Loucy (cell line): ENCODE measurements around the gene ABCA10.

Experiments used
- CTCF ChIP-seq: fragments of 200-600 bp; sonication (generic); conservative IDR thresholded peaks from 2 replicates; pipeline ENCODE4 v1.5.1; 2014; ENCODE audit warnings: mild to moderate bottlenecking, antibody characterized with exemption, low read length
- EZH2phosphoT487 ChIP-seq: fragments of 200-600 bp; IDR thresholded peaks from 2 replicates; pipeline ENCODE4 v1.6.1; 2018; ENCODE audit warnings: antibody characterized with exemption, mild to moderate bottlenecking, moderate library complexity, borderline replicate concordance

GRCh38 chr17:69179227-69179952 is 49.2 kb downstream of the ABCA10 start:
- TF ChIP-seq CTCF = no peak
- TF ChIP-seq EZH2phosphoT487 = no peak
